Measurements from ENCODE around the gene CARD16. TPM values are rescaled to one million over a fixed set of nuclear protein-coding genes. Genes with fewer than 3 reads are reported as not detected.

Gene CARD16
- total and polyA plus RNA-seq, 9 of the 15 experiments (the other 6 are each of a cell fraction or from before 2014, with no cell fraction given): 0.31 TPM; not detected in 8

DNA sequence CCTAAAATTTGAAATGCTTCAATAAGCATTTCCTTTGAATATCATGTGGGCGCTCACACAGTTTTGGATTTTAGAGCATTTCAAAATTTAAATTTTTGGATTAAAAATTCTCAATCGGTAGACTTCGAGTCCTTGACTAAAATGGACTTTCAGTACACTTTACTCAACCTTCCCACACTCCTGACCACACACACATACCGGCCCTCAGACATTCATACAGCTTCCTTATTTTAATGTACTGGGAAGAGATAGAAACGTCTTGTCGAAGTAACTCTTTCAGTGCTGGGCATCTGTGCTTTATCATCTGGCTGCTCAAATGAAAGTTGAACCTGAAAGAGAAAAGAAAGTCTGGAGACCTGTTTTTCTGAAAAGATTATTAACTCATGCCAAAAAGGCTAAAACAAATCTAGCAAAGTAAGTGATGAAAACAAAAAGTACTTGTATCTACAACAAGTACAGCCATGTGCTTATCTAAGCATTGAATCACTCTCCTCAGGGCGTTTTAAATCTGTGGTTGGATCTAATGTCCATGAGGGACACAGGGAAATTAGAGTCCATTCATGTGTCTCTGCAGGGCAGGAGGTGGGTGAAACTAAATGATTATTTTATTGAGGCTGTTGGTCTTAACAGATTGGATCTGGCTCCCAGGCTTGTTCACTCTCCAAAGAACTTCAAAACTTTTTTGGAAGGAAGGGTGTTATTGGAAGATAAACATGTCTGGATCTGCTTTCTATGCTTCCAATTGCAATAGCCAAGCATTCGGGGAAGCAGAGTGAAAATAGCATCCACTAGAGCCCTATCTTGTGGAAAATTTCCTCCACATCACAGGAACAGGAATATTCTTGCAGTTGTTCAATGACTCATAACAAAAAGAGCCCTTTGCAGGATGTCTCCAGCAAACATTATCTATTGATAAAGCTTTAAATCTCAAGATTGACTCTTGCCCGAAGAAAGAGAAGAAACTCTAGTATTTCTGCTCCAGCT, 47.4 kb upstream of the CARD16 start:
- FAIRE-seq (no peak), DNase-seq (ENCODE audit: extremely low read depth in 1 of 4, low spot score in 3 of 4) (no peak), ATAC-seq (no peak)
- ChIA-PET CTCF (ENCODE audit: low intra/inter-chr PET ratio) (no interaction called here), POLR2A (no interaction called here)
- H3K4me2 ChIP-seq (ENCODE audit: insufficient read depth, low read length): no peak overlapping the region
- H2AFZ ChIP-seq (ENCODE audit: low read depth, low read length): no peak overlapping the region
- no peak overlapping the region for H3K4me3 ChIP-seq
- H3K9me3 ChIP-seq (replicated peaks; ENCODE audit: control insufficient read depth, insufficient read depth, low read depth, low read length): no peaks in the 10 kb centered on the region
- in situ Hi-C loops (cut with MboI) (no loop called here), intact Hi-C loops (cut with micrococcal nuclease) (no loop called here)
- H3K4me1 ChIP-seq (replicated peaks in 1 of 2; ENCODE audit: control insufficient read depth in 2 of 2, insufficient read depth in 2 of 2, low read length in 2 of 2): no peaks in the 10 kb centered on the region
- no peaks in the 10 kb centered on the region for H3K9me1 ChIP-seq (ENCODE audit: control insufficient read depth, insufficient read depth, low read length)
- H3K9ac ChIP-seq (ENCODE audit: insufficient read depth in 1 of 2, low read depth in 2 of 2, low read length in 2 of 2): no peak overlapping the region
- no TSS peak for BruUV-seq (replicated peaks)
- no peaks in the 10 kb centered on the region for H3K36me3 ChIP-seq (ENCODE audit: control insufficient read depth, insufficient read depth, low read length)
- no peak overlapping the region for H3K27ac ChIP-seq (ENCODE audit: extremely low read depth, low read depth, low read length)
- no peaks in the 10 kb centered on the region for H4K20me1 ChIP-seq (replicated peaks; ENCODE audit: control insufficient read depth, insufficient read depth, low read length)
- H3K27me3 ChIP-seq (ENCODE audit: control insufficient read depth in 2 of 2, insufficient read depth in 2 of 2, low read length in 2 of 2): no peaks in the 10 kb centered on the region
- no peaks in the 10 kb centered on the region for H3K79me2 ChIP-seq (ENCODE audit: control insufficient read depth, insufficient read depth, low read length)
- no peak for TF ChIP-seq DDX20 (tag; IDR thresholded peaks at IDR 0.05; ENCODE audit: low read depth)
- no peak for TF ChIP-seq HNRNPK (IDR thresholded peaks at IDR 0.05; ENCODE audit: low read depth, low read length, poor library complexity, severe bottlenecking)
- no peak for TF ChIP-seq XRCC3 (IDR thresholded peaks at IDR 0.05)
- TF ChIP-seq NCOA4 (IDR thresholded peaks at IDR 0.05; ENCODE audit: partially characterized antibody): no peak
- no peak for TF ChIP-seq KLF16 (IDR thresholded peaks at IDR 0.05)
- no peak for TF ChIP-seq NFE2L1 (tag; IDR thresholded peaks at IDR 0.05; ENCODE audit: borderline replicate concordance, low read depth)
- TF ChIP-seq TCF7 (IDR thresholded peaks at IDR 0.05; ENCODE audit: borderline replicate concordance): no peak
- no peak for TF ChIP-seq TCFL5 (CRISPR knock-in tag; conservative IDR thresholded peaks at IDR 0.05)
- TF ChIP-seq CHD2 (IDR thresholded peaks at IDR 0.05; ENCODE audit: low read depth, low read length): no peak
- TF ChIP-seq, protein P1, sequence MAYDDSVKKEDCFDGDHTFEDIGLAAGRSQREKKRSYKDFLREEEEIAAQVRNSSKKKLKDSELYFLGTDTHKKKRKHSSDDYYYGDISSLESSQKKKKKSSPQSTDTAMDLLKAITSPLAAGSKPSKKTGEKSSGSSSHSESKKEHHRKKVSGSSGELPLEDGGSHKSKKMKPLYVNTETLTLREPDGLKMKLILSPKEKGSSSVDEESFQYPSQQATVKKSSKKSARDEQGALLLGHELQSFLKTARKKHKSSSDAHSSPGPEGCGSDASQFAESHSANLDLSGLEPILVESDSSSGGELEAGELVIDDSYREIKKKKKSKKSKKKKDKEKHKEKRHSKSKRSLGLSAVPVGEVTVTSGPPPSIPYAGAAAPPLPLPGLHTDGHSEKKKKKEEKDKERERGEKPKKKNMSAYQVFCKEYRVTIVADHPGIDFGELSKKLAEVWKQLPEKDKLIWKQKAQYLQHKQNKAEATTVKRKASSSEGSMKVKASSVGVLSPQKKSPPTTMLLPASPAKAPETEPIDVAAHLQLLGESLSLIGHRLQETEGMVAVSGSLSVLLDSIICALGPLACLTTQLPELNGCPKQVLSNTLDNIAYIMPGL (CRISPR knock-in tag; IDR thresholded peaks at IDR 0.05): no peak
- no peak for TF ChIP-seq PTRF (tag; IDR thresholded peaks at IDR 0.05)
- TF ChIP-seq SMARCA4 (IDR thresholded peaks at IDR 0.05): no peak
- TF ChIP-seq, protein P2, sequence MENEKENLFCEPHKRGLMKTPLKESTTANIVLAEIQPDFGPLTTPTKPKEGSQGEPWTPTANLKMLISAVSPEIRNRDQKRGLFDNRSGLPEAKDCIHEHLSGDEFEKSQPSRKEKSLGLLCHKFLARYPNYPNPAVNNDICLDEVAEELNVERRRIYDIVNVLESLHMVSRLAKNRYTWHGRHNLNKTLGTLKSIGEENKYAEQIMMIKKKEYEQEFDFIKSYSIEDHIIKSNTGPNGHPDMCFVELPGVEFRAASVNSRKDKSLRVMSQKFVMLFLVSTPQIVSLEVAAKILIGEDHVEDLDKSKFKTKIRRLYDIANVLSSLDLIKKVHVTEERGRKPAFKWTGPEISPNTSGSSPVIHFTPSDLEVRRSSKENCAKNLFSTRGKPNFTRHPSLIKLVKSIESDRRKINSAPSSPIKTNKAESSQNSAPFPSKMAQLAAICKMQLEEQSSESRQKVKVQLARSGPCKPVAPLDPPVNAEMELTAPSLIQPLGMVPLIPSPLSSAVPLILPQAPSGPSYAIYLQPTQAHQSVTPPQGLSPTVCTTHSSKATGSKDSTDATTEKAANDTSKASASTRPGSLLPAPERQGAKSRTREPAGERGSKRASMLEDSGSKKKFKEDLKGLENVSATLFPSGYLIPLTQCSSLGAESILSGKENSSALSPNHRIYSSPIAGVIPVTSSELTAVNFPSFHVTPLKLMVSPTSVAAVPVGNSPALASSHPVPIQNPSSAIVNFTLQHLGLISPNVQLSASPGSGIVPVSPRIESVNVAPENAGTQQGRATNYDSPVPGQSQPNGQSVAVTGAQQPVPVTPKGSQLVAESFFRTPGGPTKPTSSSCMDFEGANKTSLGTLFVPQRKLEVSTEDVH (IDR thresholded peaks at IDR 0.05; ENCODE audit: low read depth, partially characterized antibody): no peak
- 0% methylated on average over 9 of the region's 9 CpGs for WGBS (ENCODE audit: insufficient coverage, low coverage, missing lambda C conversion rate)
